ENCODE data around the gene MC1R.

GRCh38 chr16:89966756-89967155 is 48.1 kb downstream of the MC1R start:
- TF ChIP-seq, protein P1, sequence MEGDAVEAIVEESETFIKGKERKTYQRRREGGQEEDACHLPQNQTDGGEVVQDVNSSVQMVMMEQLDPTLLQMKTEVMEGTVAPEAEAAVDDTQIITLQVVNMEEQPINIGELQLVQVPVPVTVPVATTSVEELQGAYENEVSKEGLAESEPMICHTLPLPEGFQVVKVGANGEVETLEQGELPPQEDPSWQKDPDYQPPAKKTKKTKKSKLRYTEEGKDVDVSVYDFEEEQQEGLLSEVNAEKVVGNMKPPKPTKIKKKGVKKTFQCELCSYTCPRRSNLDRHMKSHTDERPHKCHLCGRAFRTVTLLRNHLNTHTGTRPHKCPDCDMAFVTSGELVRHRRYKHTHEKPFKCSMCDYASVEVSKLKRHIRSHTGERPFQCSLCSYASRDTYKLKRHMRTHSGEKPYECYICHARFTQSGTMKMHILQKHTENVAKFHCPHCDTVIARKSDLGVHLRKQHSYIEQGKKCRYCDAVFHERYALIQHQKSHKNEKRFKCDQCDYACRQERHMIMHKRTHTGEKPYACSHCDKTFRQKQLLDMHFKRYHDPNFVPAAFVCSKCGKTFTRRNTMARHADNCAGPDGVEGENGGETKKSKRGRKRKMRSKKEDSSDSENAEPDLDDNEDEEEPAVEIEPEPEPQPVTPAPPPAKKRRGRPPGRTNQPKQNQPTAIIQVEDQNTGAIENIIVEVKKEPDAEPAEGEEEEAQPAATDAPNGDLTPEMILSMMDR (conservative IDR thresholded peaks at IDR 0.05; ENCODE audit: low read depth, low read length), result no peak
- no peak for TF ChIP-seq EZH2 (IDR thresholded peaks at IDR 0.05; ENCODE audit: borderline replicate concordance, low read depth, low read length, poor library complexity, severe bottlenecking)
